ENCODE measurements around the gene CCNY. TPM values are rescaled to one million over a fixed set of nuclear protein-coding genes. Genes with fewer than 3 reads are reported as not detected.

The CCNY gene
- total RNA-seq, 2 experiments from 2014 or later = 37.0 to 55.8 TPM

GRCh38 chr10:35336921-35337823 lies 863 bp downstream of the CCNY start:
- Histone ChIP-seq H3K9me3 (ENCODE audit: low read length) (no peaks in the 10 kb centered on the region), H3K4me1 (ENCODE audit: insufficient read depth, low read length, poor library complexity, severe bottlenecking) (peaks cover 48% of the 10 kb centered on the region), H3K4me2 (ENCODE audit: low read length) (peak overlapping the region; percentile 98), H3K9me2 (ENCODE audit: insufficient read depth, low read length) (no peaks in the 10 kb centered on the region), H4K20me1 (ENCODE audit: insufficient read depth, low read length) (peaks cover 31% of the 10 kb centered on the region), H3K4me3 (ENCODE audit: low read depth, low read length, poor library complexity, severe bottlenecking) (peak overlapping the region; percentile 90), H3K36me3 (ENCODE audit: insufficient read depth, low read length) (peaks cover 22% of the 10 kb centered on the region), H3K79me2 (ENCODE audit: insufficient read depth, low read depth, low read length) (peaks cover 68% of the 10 kb centered on the region), H2AFZ (ENCODE audit: low read length) (no peak overlapping the region; the same call in 1 of the 2 replicates), H3K27ac (ENCODE audit: low read depth, low read length, poor library complexity, severe bottlenecking) (no peak overlapping the region)
- DNase-seq (ENCODE audit: low spot score) = peak; percentile 31
- CTCF ChIA-PET (ENCODE audit: unreplicated experiment) = no interaction called here
- no TSS peak for BruUV-seq (replicated peaks)
- intact Hi-C loops (cut with micrococcal nuclease; ENCODE audit: unreplicated experiment) = loop anchor here (2.0 to 10.0 kb wide), 5 partner anchors 160 to 304 kb away; partner anchors contain the start of genes CREM and CUL2
- TF ChIP-seq EZH2phosphoT487 (IDR thresholded peaks at IDR 0.05; ENCODE audit: borderline replicate concordance, low read depth, low read length) = no peak
- TF ChIP-seq CTCF (conservative IDR thresholded peaks at IDR 0.05; ENCODE audit: low read length) = no peak
- POLR2A ChIA-PET = interaction anchor here (1.0 to 1.8 kb wide), 2 partner anchors 9 to 29 kb away, joined by 3 to 4 read pairs; no protein-coding TSS in a partner anchor

GRCh38 chr10:35339942-35340341 lies 3.6 kb downstream of the CCNY start:
- Histone ChIP-seq H3K4me3 (ENCODE audit: low read depth, low read length, poor library complexity, severe bottlenecking) (no peak overlapping the region), H3K27ac (ENCODE audit: low read depth, low read length, poor library complexity, severe bottlenecking) (no peak overlapping the region), H2AFZ (ENCODE audit: low read length) (no peak overlapping the region), H3K4me2 (ENCODE audit: low read length) (peak overlapping the region; percentile 98; the same call in 1 of the 2 replicates), H3K4me1 (ENCODE audit: insufficient read depth, low read length, poor library complexity, severe bottlenecking) (peaks cover 43% of the 10 kb centered on the region), H3K9me3 (ENCODE audit: low read length) (no peaks in the 10 kb centered on the region), H3K9me2 (ENCODE audit: insufficient read depth, low read length) (no peaks in the 10 kb centered on the region), H4K20me1 (ENCODE audit: insufficient read depth, low read length) (peaks cover 31% of the 10 kb centered on the region), H3K79me2 (ENCODE audit: insufficient read depth, low read depth, low read length) (peaks cover 64% of the 10 kb centered on the region), H3K36me3 (ENCODE audit: insufficient read depth, low read length) (no peaks in the 10 kb centered on the region)
- ChIA-PET CTCF (ENCODE audit: unreplicated experiment) (no interaction called here), POLR2A (interaction anchor here (2.5 kb wide), 1 partner anchor 14 kb away, joined by 11 read pairs; no protein-coding TSS in a partner anchor)
- TF ChIP-seq EZH2phosphoT487 (IDR thresholded peaks at IDR 0.05; ENCODE audit: borderline replicate concordance, low read depth, low read length) (no peak), CTCF (conservative IDR thresholded peaks at IDR 0.05; ENCODE audit: low read length) (no peak)
- BruUV-seq (replicated peaks) = no TSS peak
- intact Hi-C loops (cut with micrococcal nuclease; ENCODE audit: unreplicated experiment) = loop anchor here (5.0 to 10.0 kb wide), 4 partner anchors 157 to 245 kb away; partner anchors contain the start of genes CREM and CUL2
- no peak for DNase-seq (ENCODE audit: low spot score)

All from OCI-LY7 (cell line).